Neural cell (in vitro differentiated cells): ENCODE data around the gene SAMD14.

Experiments used
- CTCF ChIP-seq: fragments of 450-650 bp; IDR thresholded peaks from 2 replicates; pipeline ENCODE4 v1.5.1; 2014; ENCODE audit warnings: antibody characterized with exemption, mild to moderate bottlenecking, moderate library complexity; ENCODE audit not compliant: poor library complexity, severe bottlenecking
- EP300 ChIP-seq: fragments of 450-650 bp; conservative IDR thresholded peaks from 2 replicates; pipeline ENCODE4 v1.6.1; 2014; ENCODE audit warnings: antibody characterized with exemption, mild to moderate bottlenecking, moderate library complexity; ENCODE audit not compliant: poor library complexity, severe bottlenecking
- EZH2 ChIP-seq: fragments of 200-600, 300-800 bp; shearing (Covaris generic), sonication (generic); IDR thresholded peaks from 2 replicates; pipeline ENCODE4 v1.6.1; 2014; ENCODE audit warnings: antibody characterized with exemption, low read length, borderline replicate concordance, mild to moderate bottlenecking; ENCODE audit not compliant: insufficient read depth, poor library complexity, severe bottlenecking
- MXI1 ChIP-seq: fragments of 450-650 bp; conservative IDR thresholded peaks from 2 replicates; pipeline ENCODE4 v1.6.1; 2014; ENCODE audit warnings: antibody characterized with exemption, mild to moderate bottlenecking; ENCODE audit not compliant: poor library complexity, severe bottlenecking
- POLR2AphosphoS5 ChIP-seq: IDR thresholded peaks from 2 replicates; pipeline ENCODE4 v1.6.1; 2012
- RAD21 ChIP-seq: fragments of 450-650 bp; conservative IDR thresholded peaks from 2 replicates; pipeline ENCODE4 v1.6.1; 2014; ENCODE audit warnings: antibody characterized with exemption, mild to moderate bottlenecking, moderate library complexity
- REST ChIP-seq: IDR thresholded peaks from 2 replicates; pipeline ENCODE4 v1.6.1; 2012; ENCODE audit warnings: borderline replicate concordance
- TAF1 ChIP-seq: IDR thresholded peaks from 2 replicates; pipeline ENCODE4 v1.6.1; 2012; ENCODE audit warnings: low read depth

GRCh38 chr17:50097455-50097854, 32.5 kb downstream of the SAMD14 start:
- TF ChIP-seq EP300, result no peak
- TF ChIP-seq CTCF, result no peak
- no peak for TF ChIP-seq TAF1
- TF ChIP-seq POLR2AphosphoS5, result no peak
- TF ChIP-seq RAD21, result no peak
- no peak for TF ChIP-seq EZH2
- TF ChIP-seq MXI1, result no peak
- TF ChIP-seq REST, result no peak
